Activated CD8-positive, alpha-beta T cell treated with anti-CD3 and anti-CD28 coated beads for 36 hours (primary cell): ENCODE measurements around the gene SEC31B. TPM values are rescaled to one million over a fixed set of nuclear protein-coding genes. Genes with fewer than 3 reads are reported as not detected.

ENCODE experiments used
- ATAC-seq: fragments of 200-7000 bp; cut with Tn5 transposase; one replicate; pipeline ENCODE4 v1.10.0; 2021; ENCODE audit warnings: mild to moderate bottlenecking, moderate library complexity
- CTCF ChIA-PET: fragments of 350-600 bp; sonication (Branson Sonifier 250); formaldehyde crosslinking; loops from one replicate; lab custom pipeline; 2021; ENCODE audit warnings: antibody characterized with exemption; lab: Charles Lee
- POLR2A ChIA-PET: fragments of 350-600 bp; sonication (Branson Sonifier 250); formaldehyde crosslinking; loops from one replicate; lab custom pipeline; 2021; ENCODE audit warnings: antibody characterized with exemption; lab: Charles Lee
- DNase-seq: peaks from one replicate; pipeline ENCODE4 v3.0.0-alpha.2; 2020
- H3K27ac Mint-ChIP-seq: one replicate; pipeline ENCODE4 v1.8.0; 2021; ENCODE audit warnings: mild to moderate bottlenecking, mixed read lengths
- H3K27me3 Mint-ChIP-seq: one replicate; pipeline ENCODE4 v1.8.0; 2021; ENCODE audit warnings: mixed read lengths
- H3K36me3 Mint-ChIP-seq: one replicate; pipeline ENCODE4 v1.8.0; 2021; ENCODE audit warnings: low read depth, mixed read lengths
- H3K4me1 Mint-ChIP-seq: one replicate; pipeline ENCODE4 v1.8.0; 2021; ENCODE audit warnings: low read depth, mixed read lengths
- H3K4me3 Mint-ChIP-seq: one replicate; pipeline ENCODE4 v1.8.0; 2021; ENCODE audit warnings: mild to moderate bottlenecking, moderate library complexity, mixed read lengths
- H3K9me3 Mint-ChIP-seq: one replicate; pipeline ENCODE4 v1.8.0; 2021; ENCODE audit warnings: mixed read lengths
- intact Hi-C: fragments of 100-400 bp; cut with micrococcal nuclease; formaldehyde crosslinking; loops from one replicate; pipeline ENCODE4 v1.10.0; 2022
- total RNA-seq, 2 experiments: library from RNA; stranded (reverse); gene quantifications; one replicate each; pipeline ENCODE4 v1.2.3, GENCODE V29; 2021
- TF ChIP-seq, protein P1 (sequence below): fragments of 200-600 bp; IDR thresholded peaks from one replicate; pipeline ENCODE4 v1.8.0; 2022; ENCODE audit warnings: antibody characterized with exemption, mild to moderate bottlenecking

Gene SEC31B
- total RNA-seq, 2 experiments from 2014 or later = 34.2 to 40.6 TPM

DNA sequence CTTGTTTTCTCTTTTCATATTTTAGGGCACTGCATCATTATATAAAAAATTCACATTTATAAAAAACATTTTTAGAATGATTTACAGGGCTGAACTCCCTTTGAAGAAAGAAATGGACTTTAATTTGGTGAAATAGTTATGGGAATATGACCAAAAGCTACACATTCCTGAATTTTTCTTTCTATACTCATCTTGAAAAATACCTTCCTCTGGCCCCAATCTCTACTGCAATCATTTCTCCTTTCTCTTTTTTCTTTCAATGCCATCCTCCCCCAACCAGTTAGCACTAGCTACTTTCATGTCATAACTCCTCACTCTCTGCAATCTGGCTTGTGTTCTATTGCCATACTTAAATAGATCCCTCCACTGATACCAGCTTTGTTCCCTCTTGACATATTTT, 50.7 kb downstream of the SEC31B start:
- ChIA-PET CTCF (interaction anchor here (1.2 to 4.9 kb wide), 7 partner anchors 13 to 130 kb away, joined by 3 to 30 read pairs (median 5); no protein-coding TSS in a partner anchor), POLR2A (interaction anchor here (1.1 kb wide), 1 partner anchor 31 kb away, joined by 3 read pairs; no protein-coding TSS in a partner anchor)
- peaks cover 3% of the 10 kb centered on the region for H3K27me3 Mint-ChIP-seq
- no peak for DNase-seq
- H3K27ac Mint-ChIP-seq = no peak overlapping the region
- ATAC-seq = no peak
- intact Hi-C loops = no loop called here
- no peaks in the 10 kb centered on the region for H3K36me3 Mint-ChIP-seq
- H3K9me3 Mint-ChIP-seq = no peaks in the 10 kb centered on the region
- TF ChIP-seq, protein P1, sequence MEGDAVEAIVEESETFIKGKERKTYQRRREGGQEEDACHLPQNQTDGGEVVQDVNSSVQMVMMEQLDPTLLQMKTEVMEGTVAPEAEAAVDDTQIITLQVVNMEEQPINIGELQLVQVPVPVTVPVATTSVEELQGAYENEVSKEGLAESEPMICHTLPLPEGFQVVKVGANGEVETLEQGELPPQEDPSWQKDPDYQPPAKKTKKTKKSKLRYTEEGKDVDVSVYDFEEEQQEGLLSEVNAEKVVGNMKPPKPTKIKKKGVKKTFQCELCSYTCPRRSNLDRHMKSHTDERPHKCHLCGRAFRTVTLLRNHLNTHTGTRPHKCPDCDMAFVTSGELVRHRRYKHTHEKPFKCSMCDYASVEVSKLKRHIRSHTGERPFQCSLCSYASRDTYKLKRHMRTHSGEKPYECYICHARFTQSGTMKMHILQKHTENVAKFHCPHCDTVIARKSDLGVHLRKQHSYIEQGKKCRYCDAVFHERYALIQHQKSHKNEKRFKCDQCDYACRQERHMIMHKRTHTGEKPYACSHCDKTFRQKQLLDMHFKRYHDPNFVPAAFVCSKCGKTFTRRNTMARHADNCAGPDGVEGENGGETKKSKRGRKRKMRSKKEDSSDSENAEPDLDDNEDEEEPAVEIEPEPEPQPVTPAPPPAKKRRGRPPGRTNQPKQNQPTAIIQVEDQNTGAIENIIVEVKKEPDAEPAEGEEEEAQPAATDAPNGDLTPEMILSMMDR = no peak
- no peak overlapping the region for H3K4me3 Mint-ChIP-seq
- H3K4me1 Mint-ChIP-seq = no peaks in the 10 kb centered on the region

DNA sequence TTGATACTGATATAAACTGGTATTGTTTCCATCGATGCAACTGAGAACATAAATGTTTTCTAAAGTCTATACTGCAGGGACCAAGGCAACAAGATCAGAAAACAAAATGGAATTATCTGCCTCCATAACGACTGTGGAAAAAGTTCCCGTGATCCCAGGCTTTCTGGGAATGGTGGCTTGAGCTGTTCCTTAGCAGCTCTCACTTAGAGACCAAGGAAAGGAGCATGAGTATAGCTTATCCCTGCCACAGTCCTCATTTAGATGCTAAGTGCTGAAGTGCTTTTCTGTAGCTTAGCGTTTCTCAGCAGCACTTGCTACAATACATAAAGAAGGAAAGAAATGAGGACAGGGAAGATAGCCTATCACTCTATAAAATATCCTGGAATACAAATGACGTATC, 51.3 kb downstream of the SEC31B start:
- TF ChIP-seq, protein P1 = no peak
- intact Hi-C loops = no loop called here
- ATAC-seq (no peak), DNase-seq (no peak)
- ChIA-PET POLR2A (interaction anchor here (0.6 kb wide), 1 partner anchor 131 kb away, joined by 3 read pairs; no protein-coding TSS in a partner anchor), CTCF (interaction anchor here (1.2 to 4.9 kb wide), 6 partner anchors 14 to 130 kb away, joined by 3 to 30 read pairs (median 6); no protein-coding TSS in a partner anchor)
- Mint-ChIP-seq H3K27ac (no peak overlapping the region), H3K27me3 (peaks cover 3% of the 10 kb centered on the region), H3K4me3 (no peak overlapping the region), H3K36me3 (no peaks in the 10 kb centered on the region), H3K4me1 (no peaks in the 10 kb centered on the region), H3K9me3 (no peaks in the 10 kb centered on the region)

DNA sequence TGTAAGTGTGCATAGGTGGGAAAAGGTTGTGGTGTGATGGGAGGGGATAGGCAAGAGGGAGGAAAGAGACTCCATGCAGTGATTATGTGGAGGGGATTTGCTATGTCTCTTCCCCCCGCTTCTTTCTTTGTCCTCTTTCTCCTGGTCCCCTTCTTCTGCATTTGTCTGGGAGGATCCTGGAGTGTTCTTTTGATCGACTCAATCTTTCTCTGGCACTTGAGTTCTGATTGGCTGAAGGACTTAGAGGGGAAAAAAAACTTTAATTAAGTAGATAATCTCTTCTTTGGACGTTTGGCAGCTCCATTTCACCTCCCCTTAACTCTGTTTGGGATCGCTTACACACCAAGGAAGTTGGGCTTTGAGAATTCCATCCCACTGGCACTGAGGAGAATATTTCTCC, 57.0 kb downstream of the SEC31B start, which contains the start of gene WNT8B:
Gene WNT8B (plus strand): TSS at position 301 of the 400 bp plus-strand sequence. CDS start 160 bp downstream, outside the sequence.
- Mint-ChIP-seq H3K36me3 (no peaks in the 10 kb centered on the region), H3K9me3 (no peaks in the 10 kb centered on the region), H3K27me3 (peaks cover under 1% of the 10 kb centered on the region), H3K4me1 (no peaks in the 10 kb centered on the region), H3K27ac (no peak within 1 kb of the TSS), H3K4me3 (no peak within 1 kb of the TSS)
- DNase-seq (no peak), ATAC-seq (no peak)
- CTCF ChIA-PET = interaction anchor here (0.9 kb wide), 1 partner anchor 20 kb away, joined by 3 read pairs; no protein-coding TSS in a partner anchor
- POLR2A ChIA-PET = interaction anchor here (0.7 kb wide), 1 partner anchor 117 kb away, joined by 3 read pairs; no protein-coding TSS in a partner anchor
- intact Hi-C loops = no loop called here
- TF ChIP-seq, protein P1 = no peak

DNA sequence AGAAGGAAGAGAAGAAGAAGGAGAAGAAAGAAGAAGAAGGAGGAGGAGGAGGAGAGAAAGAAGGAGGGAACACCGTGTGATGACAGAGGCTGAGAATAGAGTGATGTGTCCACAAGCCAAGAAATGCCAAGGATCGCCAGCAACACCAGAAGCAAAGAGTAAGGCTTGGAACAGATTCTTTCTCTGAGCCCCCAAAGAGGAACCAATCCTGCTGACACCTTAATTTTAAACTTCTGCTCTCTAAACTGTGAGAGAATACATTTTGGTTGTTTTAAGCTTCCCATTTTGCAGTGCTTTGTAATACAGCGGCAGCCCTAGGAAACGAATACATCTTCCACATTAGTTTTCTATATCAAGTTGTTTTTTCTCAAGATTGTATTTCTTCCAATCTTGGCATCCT, 70.7 kb downstream of the SEC31B start:
- DNase-seq (no peak), ATAC-seq (no peak)
- POLR2A ChIA-PET = interaction anchor here (0.7 kb wide), 1 partner anchor 10 kb away, joined by 3 read pairs; no protein-coding TSS in a partner anchor
- TF ChIP-seq, protein P1 = no peak
- H3K36me3 Mint-ChIP-seq = no peaks in the 10 kb centered on the region
- H3K4me3 Mint-ChIP-seq = no peak overlapping the region
- CTCF ChIA-PET = interaction anchor here (1.2 to 2.7 kb wide), 3 partner anchors 16 to 34 kb away, joined by 4 to 9 read pairs (median 4); no protein-coding TSS in a partner anchor
- no peak overlapping the region for H3K27ac Mint-ChIP-seq
- H3K9me3 Mint-ChIP-seq = no peaks in the 10 kb centered on the region
- intact Hi-C loops = no loop called here
- H3K27me3 Mint-ChIP-seq = peaks cover 1% of the 10 kb centered on the region
- H3K4me1 Mint-ChIP-seq = no peaks in the 10 kb centered on the region

DNA sequence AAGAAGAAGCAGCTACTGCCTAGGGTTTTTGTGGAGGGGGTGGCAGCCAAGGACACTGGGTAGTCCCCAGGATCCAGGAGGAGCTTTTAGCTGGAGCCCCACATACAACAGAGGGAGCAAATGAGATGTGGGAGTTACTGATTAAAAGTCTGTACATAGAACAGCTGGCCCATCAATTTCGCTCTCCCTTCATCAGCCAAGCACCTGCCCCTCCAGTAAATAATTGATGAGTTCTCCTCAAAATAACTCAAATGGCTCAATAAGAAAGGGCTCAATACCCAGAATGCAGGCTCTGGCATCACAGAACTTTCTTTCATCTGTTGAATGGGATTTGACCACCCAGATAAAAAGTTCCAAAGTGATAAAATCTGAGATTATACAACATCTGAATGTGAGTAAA, 72.0 kb downstream of the SEC31B start:
- no peak for DNase-seq
- TF ChIP-seq, protein P1 = no peak
- Mint-ChIP-seq H3K4me1 (no peaks in the 10 kb centered on the region), H3K4me3 (no peak overlapping the region), H3K36me3 (no peaks in the 10 kb centered on the region), H3K27me3 (peaks cover 1% of the 10 kb centered on the region), H3K9me3 (no peaks in the 10 kb centered on the region), H3K27ac (no peak overlapping the region)
- intact Hi-C loops = no loop called here
- ATAC-seq = no peak
- ChIA-PET POLR2A (no interaction called here), CTCF (interaction anchor here (1.0 to 1.5 kb wide), 5 partner anchors 9 to 71 kb away, joined by 3 to 4 read pairs (median 3); no protein-coding TSS in a partner anchor)
